GM21825 (cell line): ENCODE data around the gene PALM3.
"Not testable (repeated sequence)": the region's sequence is repeated elsewhere in the genome, so short reads cannot be mapped to it uniquely, and the experiment has no call there.

ENCODE experiments used
- ATAC-seq: cut with Tn5 transposase; IDR thresholded peaks from one replicate; pipeline ENCODE4 v1.9.1; 2021; ENCODE audit warnings: mild to moderate bottlenecking, moderate library complexity; ENCODE audit not compliant: unreplicated experiment

PALM3 gene

DNA sequence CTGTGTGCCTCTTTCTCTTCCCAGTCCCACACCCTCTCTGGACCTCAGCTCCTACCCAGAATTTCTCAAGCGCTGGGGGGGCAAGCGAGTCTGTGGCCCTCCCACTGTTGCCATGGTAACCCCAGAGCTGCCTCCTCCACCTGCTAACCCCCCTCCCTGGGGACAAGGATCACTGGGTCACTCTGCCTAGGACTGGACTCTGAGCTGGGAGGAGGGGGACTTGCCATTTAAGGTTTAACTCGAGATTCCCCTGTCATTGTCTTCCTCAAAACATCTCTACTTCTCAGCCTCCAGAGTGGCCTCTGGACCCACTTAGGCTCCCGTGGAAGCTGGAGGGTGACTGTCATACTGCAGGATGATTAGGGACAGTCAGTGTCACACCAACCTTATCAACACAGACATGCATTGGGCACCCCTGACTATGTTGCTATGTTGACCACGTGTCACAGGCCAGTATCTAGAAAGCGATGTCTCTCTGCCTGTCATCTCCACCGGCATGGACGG lies 2.2 kb downstream of the PALM3 start:
- no peak for ATAC-seq

DNA sequence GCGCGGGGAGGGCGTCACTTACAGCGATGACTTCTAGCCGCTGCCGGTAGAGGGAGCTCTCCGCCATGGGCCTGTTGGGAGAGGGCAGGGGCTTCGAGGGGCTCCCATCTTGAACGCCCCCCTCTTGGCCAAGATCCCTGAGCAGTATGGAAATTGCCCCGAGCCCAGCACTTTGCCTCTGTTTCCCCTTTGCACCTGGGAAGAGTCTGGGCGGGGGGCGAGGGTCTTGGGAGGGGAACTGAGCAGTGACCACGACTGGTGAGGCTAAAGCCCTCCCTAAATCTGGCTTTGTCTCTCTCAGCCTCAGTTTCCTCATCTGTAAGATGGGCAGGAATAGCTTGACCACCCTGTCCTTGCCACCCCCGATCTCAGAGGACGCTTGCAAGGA lies 2.8 kb downstream of the PALM3 start:
- no peak for ATAC-seq

DNA sequence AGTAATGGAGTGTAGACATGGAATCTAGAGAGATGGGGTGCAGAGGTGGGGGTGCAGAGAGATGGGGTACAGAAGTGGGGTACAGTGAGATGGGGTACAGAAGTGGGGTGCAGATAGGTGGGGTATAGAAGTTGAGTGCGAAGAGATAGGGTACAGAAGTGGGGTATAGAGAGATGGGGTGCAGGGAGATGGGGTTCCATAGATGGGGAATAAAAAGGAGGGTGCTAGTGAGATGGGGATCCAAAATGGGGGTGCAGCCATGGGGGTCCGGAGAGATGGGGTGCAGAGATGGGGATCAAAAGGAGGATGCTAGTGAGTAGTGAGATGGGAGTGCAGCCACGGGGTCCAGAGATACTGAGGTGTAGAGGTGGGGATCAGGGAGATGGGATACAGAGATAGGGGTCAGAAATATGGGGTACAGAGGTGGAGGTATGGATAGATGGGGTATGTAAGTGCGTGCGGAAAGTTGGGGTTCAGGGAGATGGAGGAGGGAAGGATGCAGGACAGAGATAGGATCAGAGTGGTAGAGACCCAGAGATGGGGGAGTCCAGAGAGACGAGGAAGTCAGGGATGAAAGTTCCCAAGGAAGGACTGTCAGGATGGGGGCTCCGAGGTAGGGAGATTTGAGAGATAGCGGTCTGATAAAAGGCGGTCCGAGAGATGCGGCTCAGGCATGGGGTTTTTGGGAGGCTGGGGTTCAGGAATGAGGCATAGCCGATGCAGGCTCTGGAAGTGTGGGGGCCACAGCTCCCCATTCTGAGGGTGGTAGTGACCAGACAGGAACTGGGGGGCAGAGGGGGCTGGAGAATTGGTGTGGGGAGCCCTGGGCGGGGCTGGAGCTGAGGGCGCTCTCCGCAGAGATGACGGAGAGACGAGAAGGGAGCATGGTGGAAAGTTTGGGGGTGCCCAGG lies 3.4 kb downstream of the PALM3 start:
- ATAC-seq: no peak

DNA sequence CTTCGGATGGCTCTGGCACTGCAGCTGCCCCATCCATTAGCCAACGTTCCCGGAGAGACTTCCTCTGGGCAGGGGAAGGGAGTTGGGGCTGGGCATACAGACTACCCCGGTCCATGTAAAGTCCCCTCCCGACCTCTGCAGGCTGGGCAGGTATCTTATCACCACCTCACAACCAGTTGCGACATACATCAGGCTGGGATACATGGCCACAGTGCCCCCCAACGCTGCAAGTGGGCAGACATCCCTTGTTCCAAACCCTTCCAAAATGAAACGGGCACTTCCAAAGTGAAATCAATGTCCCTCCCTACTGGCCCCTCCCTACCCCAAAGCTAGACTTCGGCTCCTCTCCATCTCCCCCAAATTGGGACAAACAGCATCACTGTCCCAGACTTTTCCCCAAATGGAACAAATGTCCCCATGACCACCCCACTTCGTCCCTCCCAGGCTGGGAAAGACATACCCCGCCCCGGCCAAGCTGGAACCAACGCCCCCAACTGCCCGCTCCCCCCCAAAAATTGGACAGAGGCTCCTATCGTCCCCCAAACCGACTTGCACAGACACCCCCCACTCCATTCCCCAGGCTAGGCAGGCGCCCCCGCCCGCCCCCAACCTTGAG lies 5.0 kb downstream of the PALM3 start:
- ATAC-seq: no peak

DNA sequence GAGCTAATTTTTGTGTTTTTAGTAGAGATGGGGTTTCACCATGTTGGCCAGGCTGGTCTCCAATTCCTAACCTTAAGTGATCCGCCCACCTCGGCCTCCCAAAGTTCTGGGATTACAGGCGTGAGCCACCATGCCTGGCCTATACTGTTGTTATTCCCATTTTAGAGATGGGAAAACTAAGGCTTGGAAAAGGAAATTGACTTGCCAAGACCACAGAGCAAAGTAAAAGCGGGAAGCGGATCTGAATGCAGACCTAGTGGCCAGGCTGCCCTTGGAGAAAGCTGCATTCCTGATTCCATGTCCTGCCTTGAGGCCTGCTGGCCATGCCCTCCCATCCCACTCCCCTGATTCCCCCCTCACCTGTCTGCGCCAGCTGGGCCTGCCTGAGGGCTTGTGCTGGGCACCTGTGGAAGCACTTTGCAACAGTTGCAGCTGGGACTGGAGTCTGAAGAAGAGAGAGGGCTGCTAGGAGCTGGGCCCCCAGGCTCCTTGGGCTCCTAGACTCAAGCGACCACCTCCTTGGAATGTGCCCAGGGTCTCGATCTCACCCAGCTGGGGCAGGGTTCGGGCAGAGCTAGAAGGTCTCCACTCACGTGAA lies 5.7 kb downstream of the PALM3 start:
- no peak for ATAC-seq

DNA sequence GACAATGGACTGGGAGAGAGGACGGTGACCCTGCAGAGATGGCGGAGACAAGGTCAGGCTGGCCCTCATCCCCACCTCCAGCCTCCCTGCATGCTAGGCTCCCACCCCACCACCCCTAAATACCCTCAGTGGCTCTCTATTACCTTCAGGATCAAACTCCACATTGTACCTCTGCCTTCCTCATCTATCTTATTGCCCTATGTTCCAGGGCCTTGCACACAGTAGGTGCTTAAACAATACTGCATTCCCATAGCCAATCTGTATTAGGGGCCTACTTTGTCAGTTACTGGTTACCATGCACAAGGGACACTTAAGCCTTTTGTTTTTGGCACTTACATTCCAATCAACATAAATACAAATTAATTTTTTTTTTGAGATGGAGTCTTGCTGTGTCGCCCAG lies 6.5 kb downstream of the PALM3 start:
- ATAC-seq: no peak

DNA sequence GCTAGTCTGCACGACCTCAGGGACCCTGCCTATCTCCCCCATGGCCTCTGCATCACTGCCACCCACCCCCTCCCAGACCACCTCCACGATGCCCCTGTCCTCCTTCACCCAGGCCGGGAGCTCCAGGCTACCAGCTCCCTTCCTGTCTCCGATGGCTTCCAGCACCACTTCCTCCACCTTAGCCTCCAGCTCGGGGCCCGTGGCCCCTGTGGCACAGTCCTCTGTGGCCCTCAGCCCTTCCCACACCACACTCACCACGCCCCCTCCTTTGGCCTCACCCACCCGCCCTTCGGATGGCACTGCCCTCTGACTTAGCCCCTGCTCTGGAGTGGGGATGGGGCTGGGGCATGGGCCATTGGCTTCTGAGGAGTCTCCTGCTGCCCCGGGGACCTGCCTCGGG lies 7.2 kb downstream of the PALM3 start:
- ATAC-seq: no peak

DNA sequence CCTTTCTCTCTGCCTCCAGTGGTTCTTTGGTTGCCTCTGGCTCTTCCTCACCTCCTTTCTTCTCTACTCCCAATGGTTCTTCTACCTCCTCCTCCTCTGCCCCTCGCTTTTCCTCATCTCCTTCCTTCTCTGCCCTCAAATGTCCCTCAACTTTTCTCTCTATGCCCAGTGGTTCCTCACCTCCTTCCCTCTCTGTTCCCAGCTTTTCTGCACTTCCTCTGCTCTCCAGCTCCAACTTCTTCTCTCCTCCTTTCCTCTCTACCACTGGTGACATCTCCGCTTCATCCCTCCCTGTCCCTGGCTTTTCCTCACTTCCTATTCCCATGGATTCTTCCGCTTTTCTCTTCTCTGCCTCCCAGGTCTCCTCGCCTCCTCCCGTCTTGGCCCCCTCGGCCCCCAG lies 7.8 kb downstream of the PALM3 start:
- ATAC-seq: no peak

DNA sequence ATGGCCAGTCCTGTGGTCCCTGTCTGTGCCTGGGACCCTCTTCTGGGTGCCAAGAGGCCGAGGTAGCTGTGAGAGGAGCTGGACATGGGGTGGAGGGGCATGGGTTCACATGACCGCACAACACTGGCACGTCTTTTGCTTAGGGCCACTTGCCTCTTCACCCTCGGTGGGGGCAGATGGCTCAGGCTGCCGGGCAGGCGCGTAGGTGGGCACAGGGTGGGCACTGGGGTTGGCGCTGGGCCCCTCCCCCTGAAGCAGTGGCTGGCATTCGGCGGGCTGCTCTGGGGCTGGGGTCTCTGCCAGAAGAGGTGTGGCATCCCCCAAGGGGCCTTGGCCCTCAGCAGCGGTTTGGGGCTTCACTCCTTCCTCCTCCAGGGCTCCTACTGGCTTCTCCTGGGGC lies 8.4 kb downstream of the PALM3 start:
- no peak for ATAC-seq

DNA sequence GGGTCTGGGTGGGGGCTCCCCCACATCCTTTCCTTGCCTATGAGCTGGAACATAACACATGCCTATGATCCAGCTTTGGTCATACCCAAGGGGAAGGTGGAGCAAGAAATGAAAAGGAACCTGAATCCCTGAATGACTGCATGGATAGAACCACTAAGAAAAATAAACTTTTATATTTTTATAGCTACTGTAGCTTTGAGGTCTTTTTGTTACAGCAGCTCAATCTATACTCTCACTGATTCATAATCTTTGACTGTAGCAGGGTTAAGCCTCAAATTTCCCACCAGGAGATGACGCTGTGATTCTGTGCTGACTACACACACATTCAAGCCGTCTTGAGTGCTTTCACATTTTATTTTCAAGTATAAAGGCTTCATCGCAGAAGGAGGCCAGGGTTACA lies 8.8 kb downstream of the PALM3 start:
- no peak for ATAC-seq

DNA sequence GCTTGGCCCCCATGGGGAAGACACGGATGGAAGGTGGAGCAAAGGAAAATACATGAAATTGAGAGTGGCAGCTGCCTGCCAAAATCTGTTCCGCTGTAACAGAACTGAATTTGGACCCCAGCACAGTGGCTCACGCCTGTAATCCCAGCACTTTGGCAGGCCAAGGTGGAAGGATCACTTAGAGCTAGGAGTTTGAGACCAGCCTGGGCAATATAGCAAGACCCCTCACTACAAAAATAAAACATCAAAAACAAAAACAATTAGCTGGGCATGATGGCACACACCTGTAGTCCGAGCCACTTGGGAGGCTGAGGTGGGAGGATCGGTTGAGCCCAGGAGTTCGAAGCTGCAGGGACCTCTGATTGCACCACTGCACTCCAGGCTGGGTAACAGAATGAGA lies 9.4 kb downstream of the PALM3 start:
- ATAC-seq: no peak

DNA sequence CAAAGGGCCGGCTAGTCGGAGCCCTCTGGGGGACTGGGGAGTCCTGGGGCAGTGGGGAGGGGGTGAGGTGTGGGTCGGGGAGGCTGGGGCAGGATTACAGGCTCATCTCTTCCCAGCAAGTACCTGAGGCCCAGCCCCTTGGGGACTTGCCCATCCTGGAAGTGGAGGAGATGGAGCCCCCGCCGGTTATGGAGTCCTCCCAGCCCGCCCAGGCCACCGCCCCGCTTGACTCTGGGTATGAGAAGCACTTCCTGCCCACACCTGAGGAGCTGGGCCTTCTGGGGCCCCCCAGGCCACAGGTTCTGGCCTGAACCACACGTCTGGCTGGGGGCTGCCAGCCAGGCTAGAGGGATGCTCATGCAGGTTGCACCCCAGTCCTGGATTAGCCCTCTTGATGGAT lies 9.9 kb downstream of the PALM3 start:
- no peak for ATAC-seq

DNA sequence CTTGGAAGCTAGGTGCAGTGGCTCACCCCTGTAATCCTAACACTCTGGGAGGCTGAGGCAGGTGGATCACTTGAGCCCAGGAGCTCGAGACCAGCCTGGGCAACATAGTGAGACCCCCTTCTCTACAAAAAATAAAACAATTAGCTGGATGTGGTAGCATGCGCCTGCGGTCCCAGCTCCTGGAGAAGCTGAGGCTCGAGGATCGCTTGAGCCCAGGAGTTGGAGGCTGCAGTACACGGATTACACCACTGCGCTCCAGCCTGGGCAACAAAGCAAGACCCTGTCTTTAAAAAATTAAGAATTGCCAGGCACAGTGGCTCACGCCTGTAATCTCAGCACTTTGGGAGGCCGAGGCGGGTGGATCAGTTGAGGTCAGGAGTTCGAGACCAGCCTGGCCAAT lies 10.9 kb downstream of the PALM3 start:
- not testable (repeated sequence) for ATAC-seq

DNA sequence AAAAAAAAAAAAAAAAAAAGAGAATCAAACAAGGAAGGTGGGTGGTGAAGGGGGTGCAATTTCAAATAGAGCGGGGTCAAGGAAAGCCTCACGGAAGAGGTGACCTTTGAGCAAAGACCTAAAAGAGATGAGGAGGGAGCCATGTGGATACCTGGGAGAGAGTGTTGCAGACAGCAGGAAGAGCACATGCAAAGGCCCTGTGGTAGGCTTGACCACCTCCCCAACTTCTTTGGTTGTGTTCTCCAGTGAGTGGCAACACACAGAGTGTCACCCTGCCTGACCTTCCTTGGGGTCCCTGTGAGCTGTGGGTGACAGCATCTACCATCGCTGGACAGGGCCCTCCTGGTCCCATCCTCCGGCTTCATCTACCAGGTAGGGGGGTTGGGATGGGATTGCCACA lies 11.4 kb downstream of the PALM3 start:
- no peak for ATAC-seq

DNA sequence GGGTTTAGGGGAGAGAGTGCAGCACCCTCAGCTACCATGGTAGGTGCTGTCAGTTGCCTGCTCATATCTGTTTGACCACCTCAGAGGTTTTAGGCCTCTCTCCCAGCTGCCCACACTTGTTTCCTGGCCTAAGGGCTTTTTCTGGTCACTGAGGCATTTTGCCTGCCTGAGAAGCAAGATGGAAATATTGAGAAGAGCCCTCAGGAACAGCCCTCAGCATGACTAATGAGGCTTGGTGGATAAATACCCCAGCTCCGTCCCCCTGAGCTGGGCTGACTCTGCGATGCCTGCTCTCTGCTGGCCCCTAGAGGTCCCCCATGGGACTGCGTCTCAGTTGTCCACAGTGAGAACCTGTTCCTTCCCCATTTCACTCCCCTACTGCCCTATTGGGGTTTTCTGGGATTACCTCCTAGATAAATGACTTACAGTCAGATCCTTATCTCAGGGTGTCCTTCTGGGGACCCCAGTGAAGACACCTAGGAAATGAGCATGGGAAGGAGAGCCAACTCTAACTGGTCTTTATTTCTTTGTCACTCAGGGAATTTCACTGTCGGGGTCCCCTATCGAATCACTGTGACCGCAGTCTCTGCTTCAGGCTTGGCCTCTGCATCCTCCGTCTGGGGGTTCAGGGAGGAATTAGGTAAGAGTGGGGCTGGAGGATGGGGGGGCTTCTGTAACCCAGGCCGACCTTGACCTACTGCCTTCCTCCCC lies 13.3 kb downstream of the PALM3 start:
- no peak for ATAC-seq

DNA sequence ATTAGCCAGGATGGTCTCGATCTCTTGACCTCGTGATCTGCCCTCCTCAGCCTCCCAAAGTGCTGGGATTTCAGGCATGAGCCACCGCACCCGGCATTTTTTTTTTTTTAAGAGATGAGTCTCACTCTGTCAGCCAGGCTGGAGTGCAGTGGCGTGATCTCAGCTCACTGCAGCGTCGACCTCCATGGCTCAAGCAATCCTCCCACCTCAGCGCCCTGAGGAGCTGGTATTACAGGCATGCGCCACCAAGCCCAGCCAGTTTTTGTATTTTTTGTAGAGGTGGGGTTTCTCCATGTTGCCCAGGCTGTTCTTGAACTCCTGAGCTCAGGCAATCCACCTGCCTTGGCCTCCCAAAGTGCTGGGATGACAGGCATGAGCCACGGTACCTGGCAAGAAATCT lies 14.0 kb downstream of the PALM3 start:
- ATAC-seq: not testable (repeated sequence)

DNA sequence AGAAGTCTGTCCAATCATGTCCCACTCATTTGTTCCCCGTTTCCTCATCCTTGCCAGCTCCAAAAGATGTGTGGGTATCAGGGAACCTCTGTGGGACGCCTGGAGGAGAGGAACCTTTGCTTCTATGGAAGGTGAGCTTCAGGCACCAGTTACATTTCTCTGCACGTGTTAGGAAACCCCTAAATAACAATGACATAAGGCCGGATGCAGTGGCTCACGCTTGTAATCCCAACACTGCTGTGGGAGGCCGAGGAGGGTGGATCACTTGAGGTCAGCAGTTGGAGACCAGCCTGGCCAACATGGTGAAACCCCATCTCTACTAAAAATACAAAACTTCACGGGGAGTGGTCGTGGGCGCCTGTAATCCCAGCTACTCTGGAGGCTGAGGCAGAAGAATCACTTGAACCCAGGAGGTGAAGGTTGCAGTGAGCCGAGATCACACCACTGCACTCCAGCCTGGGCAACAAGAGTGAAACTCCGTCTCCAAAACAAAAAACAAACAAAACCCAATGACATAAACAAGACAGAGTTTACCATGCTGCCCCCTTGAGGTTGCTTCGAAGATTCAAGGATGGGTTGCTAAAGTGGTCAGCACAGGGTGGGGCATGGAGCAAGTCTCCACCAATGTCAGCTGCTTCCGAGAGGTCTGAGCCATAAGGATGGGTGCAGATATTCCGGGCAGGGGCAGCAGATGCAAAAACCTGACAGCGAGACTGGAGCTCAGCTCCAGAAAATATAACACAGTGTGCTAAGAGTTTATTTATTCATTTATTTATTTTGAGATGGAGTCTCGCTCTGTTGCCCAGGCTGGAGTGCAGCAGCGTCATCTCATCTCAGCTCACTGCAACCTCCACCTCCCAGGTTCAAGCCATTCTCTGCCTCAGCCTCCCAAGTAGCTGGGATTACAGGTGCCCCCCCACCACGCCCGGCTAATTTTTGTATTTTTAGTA lies 18.9 kb downstream of the PALM3 start:
- ATAC-seq: not testable (repeated sequence)

DNA sequence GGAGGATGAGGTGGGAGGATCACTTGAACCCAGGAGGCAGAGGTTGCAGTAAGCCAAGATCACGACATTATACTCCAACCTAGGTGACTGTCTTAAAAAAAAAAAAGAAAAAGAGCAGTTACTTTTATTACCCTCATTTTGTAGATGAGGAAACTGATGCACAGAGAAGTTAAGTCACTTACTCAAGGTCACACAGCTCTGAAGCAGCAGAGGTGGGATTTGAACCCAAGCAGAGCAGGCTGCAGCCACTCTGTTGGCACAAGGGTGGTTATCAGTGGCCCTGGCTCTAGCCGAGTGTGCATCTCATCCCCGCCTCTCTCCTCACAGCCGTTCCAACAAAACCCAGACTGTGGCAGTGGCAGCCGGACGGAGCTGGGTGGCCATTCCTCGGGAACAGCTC lies 22.7 kb downstream of the PALM3 start:
- ATAC-seq: no peak

DNA sequence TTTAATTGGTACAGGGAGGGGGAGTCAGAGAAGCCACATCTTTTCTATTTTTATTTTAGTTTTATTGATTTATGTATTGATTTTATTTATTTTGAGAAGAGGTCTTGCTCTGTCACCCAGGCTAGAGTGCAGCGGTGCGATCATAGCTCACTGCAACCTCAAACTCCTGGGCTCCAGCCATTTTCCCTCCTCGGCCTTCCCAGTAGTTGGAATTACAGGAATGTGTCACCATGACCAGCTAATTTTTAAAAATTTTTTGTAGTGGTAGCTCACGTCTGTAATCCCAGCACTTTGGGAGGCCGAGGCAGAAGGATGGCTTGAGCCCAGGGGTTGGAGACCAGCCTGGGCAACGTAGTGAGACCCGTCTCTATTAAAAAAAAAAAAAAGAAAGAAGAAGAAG lies 26.2 kb downstream of the PALM3 start:
- no peak for ATAC-seq

DNA sequence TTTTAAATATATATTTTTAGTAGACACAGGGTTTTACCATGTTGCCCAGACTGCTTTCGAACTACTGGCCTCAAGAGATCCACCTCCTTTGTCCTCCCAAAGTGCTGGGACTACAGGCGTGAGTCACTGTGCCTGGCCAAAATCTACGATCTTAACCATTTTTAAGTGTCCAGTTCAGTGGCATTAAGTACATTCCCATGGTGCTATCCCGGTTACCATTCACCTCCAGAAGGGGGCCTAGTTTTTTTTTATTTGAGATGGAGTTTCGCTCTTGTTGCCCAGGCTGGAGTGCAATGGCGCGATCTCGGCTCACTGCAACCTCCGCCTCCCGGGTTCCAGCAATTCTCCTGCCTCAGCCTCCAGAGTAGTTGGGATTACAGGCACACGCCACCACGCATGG lies 26.7 kb downstream of the PALM3 start:
- ATAC-seq: not testable (repeated sequence)
